Loucy (cell line): ENCODE results near the gene PSAPL1.

Source experiments
- H2AFZ ChIP-seq: fragments of 200-600 bp; sonication (generic); 2 replicates; pipeline ENCODE4 v1.6.0; 2016; ENCODE audit warnings: antibody characterized with exemption, mild to moderate bottlenecking, low read length, moderate library complexity
- H3F3A ChIP-seq: fragments of 200-600 bp; 2 replicates; pipeline ENCODE4 v1.6.0; 2016; ENCODE audit warnings: antibody characterized with exemption, low read depth, mild to moderate bottlenecking
- H3K27me3 ChIP-seq: fragments of 200-600 bp; sonication (generic); 2 replicates; pipeline ENCODE4 v1.6.1; 2014; ENCODE audit warnings: low read length, mild to moderate bottlenecking; ENCODE audit not compliant: insufficient read depth, poor library complexity, severe bottlenecking
- H3K36me3 ChIP-seq: fragments of 200-600 bp; sonication (generic); 2 replicates; pipeline ENCODE4 v1.6.1; 2016; ENCODE audit warnings: low read length; ENCODE audit not compliant: insufficient read depth
- H3K4me1 ChIP-seq: fragments of 200-600 bp; sonication (generic); 2 replicates; pipeline ENCODE4 v1.5.1; 2014; ENCODE audit warnings: low read length, mild to moderate bottlenecking; ENCODE audit not compliant: insufficient read depth, poor library complexity, severe bottlenecking
- H3K4me2 ChIP-seq: fragments of 200-600 bp; sonication (generic); 2 replicates; pipeline ENCODE4 v1.6.0; 2014; ENCODE audit warnings: antibody characterized with exemption, low read length, low read depth, mild to moderate bottlenecking; ENCODE audit not compliant: poor library complexity, severe bottlenecking
- H3K4me3 ChIP-seq: fragments of 200-600 bp; sonication (generic); 2 replicates; pipeline ENCODE4 v1.5.1; 2014; ENCODE audit warnings: low read length, mild to moderate bottlenecking, mixed read lengths; ENCODE audit not compliant: poor library complexity, severe bottlenecking
- H3K79me2 ChIP-seq: fragments of 200-600 bp; sonication (generic); 2 replicates; pipeline ENCODE4 v1.6.1; 2014; ENCODE audit warnings: low read length; ENCODE audit not compliant: insufficient read depth
- H3K9ac ChIP-seq: fragments of 200-600 bp; sonication (generic); 2 replicates; pipeline ENCODE4 v1.6.0; 2014; ENCODE audit warnings: mild to moderate bottlenecking, low read depth, low read length, moderate library complexity; ENCODE audit not compliant: poor library complexity, severe bottlenecking
- H3K9me2 ChIP-seq: fragments of 200-600 bp; sonication (generic); replicated peaks from 2 replicates; pipeline ENCODE4 v1.6.1; 2016; ENCODE audit warnings: low read depth, low read length, mixed read lengths
- H3K9me3 ChIP-seq: fragments of 200-600 bp; sonication (generic); 2 replicates; pipeline ENCODE4 v1.6.1; 2014; ENCODE audit warnings: mild to moderate bottlenecking, antibody characterized with exemption, low read length, low read depth; ENCODE audit not compliant: insufficient read depth
- H4K20me1 ChIP-seq: fragments of 200-600 bp; sonication (generic); 2 replicates; pipeline ENCODE4 v1.6.0; 2014; ENCODE audit warnings: antibody characterized with exemption, low read length, mild to moderate bottlenecking; ENCODE audit not compliant: insufficient read depth, poor library complexity, severe bottlenecking
- CTCF ChIP-seq: fragments of 200-600 bp; sonication (generic); conservative IDR thresholded peaks from 2 replicates; pipeline ENCODE4 v1.5.1; 2014; ENCODE audit warnings: mild to moderate bottlenecking, antibody characterized with exemption, low read length
- EZH2phosphoT487 ChIP-seq: fragments of 200-600 bp; IDR thresholded peaks from 2 replicates; pipeline ENCODE4 v1.6.1; 2018; ENCODE audit warnings: antibody characterized with exemption, mild to moderate bottlenecking, moderate library complexity, borderline replicate concordance

PSAPL1 gene

DNA sequence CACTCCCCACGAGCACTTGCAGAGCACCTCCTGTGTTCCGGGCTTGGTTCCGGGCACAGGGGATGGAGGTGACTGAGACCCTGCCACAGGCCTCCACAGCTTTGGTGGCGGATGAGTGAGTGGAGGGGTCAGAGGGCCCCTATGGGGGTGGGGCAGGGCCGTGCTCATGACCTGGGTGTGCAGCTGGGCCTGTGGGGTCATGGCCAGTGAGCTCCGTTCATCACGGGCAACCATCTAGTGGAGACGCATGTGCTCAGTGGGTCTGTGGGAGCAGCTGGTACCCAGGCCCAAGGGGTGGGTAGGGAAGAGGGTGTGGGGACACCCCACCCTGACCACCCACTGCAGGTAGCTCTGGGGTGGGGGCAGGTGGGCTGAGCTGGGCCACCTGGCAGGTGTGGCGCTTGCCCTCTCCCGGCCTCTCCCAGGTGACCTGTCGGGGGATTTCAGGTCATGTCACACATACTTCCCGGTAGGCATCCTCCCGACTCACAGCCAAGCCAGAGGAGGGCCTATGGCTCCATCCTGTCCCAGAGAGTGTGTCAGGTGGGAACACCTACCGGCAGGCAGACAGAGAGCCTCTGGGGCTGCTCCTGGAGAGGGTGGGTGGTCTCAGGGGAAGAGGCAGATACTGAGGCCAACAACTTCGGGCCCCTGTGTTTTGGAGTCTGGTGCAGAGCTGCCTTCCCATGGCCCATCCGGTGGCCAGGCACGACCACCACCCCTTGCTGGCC is 3.6 kb downstream of the PSAPL1 start:
- Histone ChIP-seq H4K20me1 (no peaks in the 10 kb centered on the region), H3K4me3 (no peak overlapping the region), H2AFZ (no peak overlapping the region), H3K4me1 (no peaks in the 10 kb centered on the region), H3K9me2 (no peaks in the 10 kb centered on the region), H3K9me3 (peaks cover 10% of the 10 kb centered on the region; the same call in 1 of the 2 replicates), H3K36me3 (no peaks in the 10 kb centered on the region), H3K4me2 (no peak overlapping the region), H3K27me3 (no peaks in the 10 kb centered on the region), H3F3A (no peaks in the 10 kb centered on the region), H3K79me2 (no peaks in the 10 kb centered on the region), H3K9ac (no peak overlapping the region)
- no peak for TF ChIP-seq CTCF
- no peak for TF ChIP-seq EZH2phosphoT487

- Histone ChIP-seq H3K9ac (no peak overlapping the region), H4K20me1 (no peaks in the 10 kb centered on the region), H3K27me3 (no peaks in the 10 kb centered on the region), H3K4me1 (no peaks in the 10 kb centered on the region), H2AFZ (no peak overlapping the region), H3K79me2 (no peaks in the 10 kb centered on the region), H3K9me3 (peaks cover 7% of the 10 kb centered on the region; the same call in 1 of the 2 replicates), H3K4me3 (no peak overlapping the region), H3F3A (no peaks in the 10 kb centered on the region), H3K36me3 (no peaks in the 10 kb centered on the region), H3K4me2 (no peak overlapping the region), H3K9me2 (no peaks in the 10 kb centered on the region)
- TF ChIP-seq CTCF (no peak), EZH2phosphoT487 (no peak)
Observed at GRCh38 chr4:7430368-7430964, 4.3 kb downstream of the PSAPL1 start.

GRCh38 chr4:7429601-7430078 is 5.1 kb downstream of the PSAPL1 start:
- no peak overlapping the region for H3K4me3 ChIP-seq
- H3K4me2 ChIP-seq = no peak overlapping the region

More at GRCh38 chr4:7429601-7430078, 5.1 kb downstream of the PSAPL1 start:
- TF ChIP-seq CTCF (no peak), EZH2phosphoT487 (no peak)
- H3K4me1 ChIP-seq = no peaks in the 10 kb centered on the region
- no peaks in the 10 kb centered on the region for H3K27me3 ChIP-seq
- H2AFZ ChIP-seq = no peak overlapping the region
- no peaks in the 10 kb centered on the region for H3F3A ChIP-seq
- H3K36me3 ChIP-seq = no peaks in the 10 kb centered on the region
- no peaks in the 10 kb centered on the region for H4K20me1 ChIP-seq
- H3K9ac ChIP-seq = no peak overlapping the region
- peaks cover 10% of the 10 kb centered on the region; the same call in 1 of the 2 replicates for H3K9me3 ChIP-seq
- no peaks in the 10 kb centered on the region for H3K9me2 ChIP-seq
- no peaks in the 10 kb centered on the region for H3K79me2 ChIP-seq
